Measurements from ENCODE around the gene ENOX1. TPM values are rescaled to one million over a fixed set of nuclear protein-coding genes. Genes with fewer than 3 reads are reported as not detected.

ENOX1 gene
- total RNA-seq, 1 experiment from 2014 or later: 0.95 TPM

GRCh38 chr13:43782686-43783085, 4.1 kb downstream of the ENOX1 start:
- Histone ChIP-seq H3K36me3 (ENCODE audit: low read depth, low read length) (no peaks in the 10 kb centered on the region), H3K4me3 (ENCODE audit: low read length) (no peak overlapping the region), H3F3A (ENCODE audit: low read length, unreplicated experiment) (no peaks in the 10 kb centered on the region), H3K9me2 (replicated peaks; ENCODE audit: low read length) (no peaks in the 10 kb centered on the region), H3K9ac (ENCODE audit: low read length) (no peak overlapping the region), H2AFZ (ENCODE audit: low read length) (no peak overlapping the region), H4K20me1 (ENCODE audit: low read length) (no peaks in the 10 kb centered on the region), H3K4me1 (ENCODE audit: insufficient read depth, low read length) (peaks cover 4% of the 10 kb centered on the region; the same call in 1 of the 2 replicates), H3K79me2 (ENCODE audit: low read length) (no peaks in the 10 kb centered on the region), H3K27ac (ENCODE audit: low read length) (no peak overlapping the region), H3K9me3 (ENCODE audit: low read length) (no peaks in the 10 kb centered on the region), H3K27me3 (ENCODE audit: low read length) (no peaks in the 10 kb centered on the region), H3K4me2 (ENCODE audit: low read length) (no peak overlapping the region)
- TF ChIP-seq CTCF (conservative IDR thresholded peaks at IDR 0.05; ENCODE audit: low read depth, low read length) (no peak), EZH2 (IDR thresholded peaks at IDR 0.05; ENCODE audit: low read length, unreplicated experiment) (no peak), EZH2phosphoT487 (IDR thresholded peaks at IDR 0.05; ENCODE audit: borderline replicate concordance, low read length) (no peak)
- POLR2A ChIA-PET (ENCODE audit: unreplicated experiment): no interaction called here
- intact Hi-C loops (cut with micrococcal nuclease): loop anchor here (10.0 kb wide), 1 partner anchor 98 kb away; no protein-coding TSS in a partner anchor
- no TSS peak for BruUV-seq (replicated peaks)
- CTCF ChIA-PET: no interaction called here
- ATAC-seq: no peak
- no peak for DNase-seq

GRCh38 chr13:43780666-43781065, 6.1 kb downstream of the ENOX1 start:
- Histone ChIP-seq H3K79me2 (ENCODE audit: low read length) (no peaks in the 10 kb centered on the region), H3K9me2 (replicated peaks; ENCODE audit: low read length) (no peaks in the 10 kb centered on the region), H3K4me3 (ENCODE audit: low read length) (no peak overlapping the region), H3F3A (ENCODE audit: low read length, unreplicated experiment) (no peaks in the 10 kb centered on the region), H3K27me3 (ENCODE audit: low read length) (no peaks in the 10 kb centered on the region), H3K9me3 (ENCODE audit: low read length) (no peaks in the 10 kb centered on the region), H3K9ac (ENCODE audit: low read length) (no peak overlapping the region), H3K4me2 (ENCODE audit: low read length) (no peak overlapping the region), H2AFZ (ENCODE audit: low read length) (no peak overlapping the region), H4K20me1 (ENCODE audit: low read length) (no peaks in the 10 kb centered on the region), H3K27ac (ENCODE audit: low read length) (no peak overlapping the region), H3K4me1 (ENCODE audit: insufficient read depth, low read length) (no peaks in the 10 kb centered on the region), H3K36me3 (ENCODE audit: low read depth, low read length) (no peaks in the 10 kb centered on the region)
- ChIA-PET CTCF (no interaction called here), POLR2A (ENCODE audit: unreplicated experiment) (no interaction called here)
- DNase-seq (no peak), ATAC-seq (no peak)
- TF ChIP-seq EZH2 (IDR thresholded peaks at IDR 0.05; ENCODE audit: low read length, unreplicated experiment): no peak
- TF ChIP-seq CTCF (conservative IDR thresholded peaks at IDR 0.05; ENCODE audit: low read depth, low read length): no peak
- no peak for TF ChIP-seq EZH2phosphoT487 (IDR thresholded peaks at IDR 0.05; ENCODE audit: borderline replicate concordance, low read length)
- intact Hi-C loops (cut with micrococcal nuclease): loop anchor here (10.0 kb wide), 1 partner anchor 96 kb away; no protein-coding TSS in a partner anchor
- no TSS peak for BruUV-seq (replicated peaks)

GRCh38 chr13:43776501-43777079, 10.2 kb downstream of the ENOX1 start:
- no peaks in the 10 kb centered on the region for H3K9me3 ChIP-seq (ENCODE audit: low read length)
- H3K27ac ChIP-seq (ENCODE audit: low read length): no peak overlapping the region
- DNase-seq: no peak
- no peak overlapping the region for H3K9ac ChIP-seq (ENCODE audit: low read length)
- H3K4me2 ChIP-seq (ENCODE audit: low read length): no peak overlapping the region
- H3K79me2 ChIP-seq (ENCODE audit: low read length): no peaks in the 10 kb centered on the region
- no TSS peak for BruUV-seq (replicated peaks)
- H2AFZ ChIP-seq (ENCODE audit: low read length): no peak overlapping the region
- H3F3A ChIP-seq (ENCODE audit: low read length, unreplicated experiment): no peaks in the 10 kb centered on the region
- no peaks in the 10 kb centered on the region for H3K4me1 ChIP-seq (ENCODE audit: insufficient read depth, low read length)
- TF ChIP-seq EZH2 (IDR thresholded peaks at IDR 0.05; ENCODE audit: low read length, unreplicated experiment) (no peak), EZH2phosphoT487 (IDR thresholded peaks at IDR 0.05; ENCODE audit: borderline replicate concordance, low read length) (no peak)
- ChIA-PET CTCF (no interaction called here), POLR2A (ENCODE audit: unreplicated experiment) (no interaction called here)
- intact Hi-C loops (cut with micrococcal nuclease): no loop called here
- no peak for ATAC-seq
- H3K27me3 ChIP-seq (ENCODE audit: low read length): no peaks in the 10 kb centered on the region
- no peaks in the 10 kb centered on the region for H3K9me2 ChIP-seq (replicated peaks; ENCODE audit: low read length)
- no peaks in the 10 kb centered on the region for H4K20me1 ChIP-seq (ENCODE audit: low read length)
- no peak overlapping the region for H3K4me3 ChIP-seq (ENCODE audit: low read length)
- H3K36me3 ChIP-seq (ENCODE audit: low read depth, low read length): no peaks in the 10 kb centered on the region
